ENCODE data around the gene RPS8. TPM values are rescaled to one million over a fixed set of nuclear protein-coding genes. Genes with fewer than 3 reads are reported as not detected.
A peak's percentile ranks its signal among the peaks of the same experiment; 100 is the strongest.
"Not testable (repeated sequence)": the region's sequence is repeated elsewhere in the genome, so short reads cannot be mapped to it uniquely, and the experiment has no call there.

RPS8 gene
- total RNA-seq, 1 donor from 2014 or later, result 2,191 TPM

DNA sequence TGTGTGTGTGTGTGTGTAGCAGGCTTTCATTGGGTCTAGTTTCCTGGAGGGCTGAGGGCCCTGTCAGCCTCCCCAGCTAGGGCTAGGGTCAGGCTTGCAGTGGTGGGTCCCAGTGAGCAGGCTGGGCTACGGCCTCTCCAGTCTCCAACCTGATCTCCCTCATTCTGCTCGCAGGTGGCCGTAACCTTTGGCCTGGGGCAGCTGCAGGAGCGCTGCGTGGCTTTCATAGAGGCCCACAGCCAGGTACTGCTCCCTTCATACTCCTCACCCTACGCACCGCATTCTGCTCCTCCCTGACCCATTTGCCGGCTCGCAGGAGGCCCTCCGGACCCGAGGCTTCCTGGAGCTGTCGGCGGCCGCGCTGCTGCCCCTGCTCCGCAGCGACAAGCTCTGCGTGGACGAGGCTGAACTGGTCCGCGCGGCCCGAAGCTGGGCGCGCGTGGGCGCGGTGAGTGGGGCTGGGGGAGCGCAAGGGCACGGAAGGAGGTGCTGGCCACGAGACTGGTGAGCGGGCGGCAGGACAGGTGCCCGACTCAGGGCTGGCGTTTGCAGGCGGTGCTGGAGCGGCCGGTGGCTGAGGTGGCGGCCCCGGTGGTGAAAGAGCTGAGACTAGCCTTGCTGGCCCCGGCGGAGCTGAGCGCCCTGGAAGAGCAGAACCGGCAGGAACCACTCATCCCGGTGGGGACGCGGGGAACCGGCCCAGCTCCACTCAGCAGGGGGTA, 37.6 kb downstream of the RPS8 start:
- peaks cover 5% of the 10 kb centered on the region for H3K9me3 Mint-ChIP-seq
- peak overlapping the region; percentile 24 for H3K4me3 Mint-ChIP-seq

GRCh38 chr1:44815926-44816325, 40.6 kb downstream of the RPS8 start:
- not testable (repeated sequence) for H3K9me3 Mint-ChIP-seq; DNase-seq (ENCODE audit: low spot score in 2 of 2, unreplicated experiment in 2 of 2); H3K27me3 Mint-ChIP-seq (ENCODE audit: low read depth); H3K4me3 Mint-ChIP-seq; H3K27ac Mint-ChIP-seq
- peaks cover 34% of the 10 kb centered on the region for H3K4me1 Mint-ChIP-seq
- peaks cover 15% of the 10 kb centered on the region for H3K36me3 Mint-ChIP-seq

More for the DNA sequence above, 37.6 kb downstream of the RPS8 start:
- Mint-ChIP-seq H3K36me3 (peaks cover 15% of the 10 kb centered on the region), H3K27ac (no peak overlapping the region), H3K4me1 (peaks cover 44% of the 10 kb centered on the region), H3K27me3 (ENCODE audit: low read depth) (no peaks in the 10 kb centered on the region)
- no peak for DNase-seq (ENCODE audit: low spot score in 2 of 2, unreplicated experiment in 2 of 2)
- TF ChIP-seq, protein P1, sequence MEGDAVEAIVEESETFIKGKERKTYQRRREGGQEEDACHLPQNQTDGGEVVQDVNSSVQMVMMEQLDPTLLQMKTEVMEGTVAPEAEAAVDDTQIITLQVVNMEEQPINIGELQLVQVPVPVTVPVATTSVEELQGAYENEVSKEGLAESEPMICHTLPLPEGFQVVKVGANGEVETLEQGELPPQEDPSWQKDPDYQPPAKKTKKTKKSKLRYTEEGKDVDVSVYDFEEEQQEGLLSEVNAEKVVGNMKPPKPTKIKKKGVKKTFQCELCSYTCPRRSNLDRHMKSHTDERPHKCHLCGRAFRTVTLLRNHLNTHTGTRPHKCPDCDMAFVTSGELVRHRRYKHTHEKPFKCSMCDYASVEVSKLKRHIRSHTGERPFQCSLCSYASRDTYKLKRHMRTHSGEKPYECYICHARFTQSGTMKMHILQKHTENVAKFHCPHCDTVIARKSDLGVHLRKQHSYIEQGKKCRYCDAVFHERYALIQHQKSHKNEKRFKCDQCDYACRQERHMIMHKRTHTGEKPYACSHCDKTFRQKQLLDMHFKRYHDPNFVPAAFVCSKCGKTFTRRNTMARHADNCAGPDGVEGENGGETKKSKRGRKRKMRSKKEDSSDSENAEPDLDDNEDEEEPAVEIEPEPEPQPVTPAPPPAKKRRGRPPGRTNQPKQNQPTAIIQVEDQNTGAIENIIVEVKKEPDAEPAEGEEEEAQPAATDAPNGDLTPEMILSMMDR (IDR thresholded peaks at IDR 0.05; ENCODE audit: unreplicated experiment), result no peak

DNA sequence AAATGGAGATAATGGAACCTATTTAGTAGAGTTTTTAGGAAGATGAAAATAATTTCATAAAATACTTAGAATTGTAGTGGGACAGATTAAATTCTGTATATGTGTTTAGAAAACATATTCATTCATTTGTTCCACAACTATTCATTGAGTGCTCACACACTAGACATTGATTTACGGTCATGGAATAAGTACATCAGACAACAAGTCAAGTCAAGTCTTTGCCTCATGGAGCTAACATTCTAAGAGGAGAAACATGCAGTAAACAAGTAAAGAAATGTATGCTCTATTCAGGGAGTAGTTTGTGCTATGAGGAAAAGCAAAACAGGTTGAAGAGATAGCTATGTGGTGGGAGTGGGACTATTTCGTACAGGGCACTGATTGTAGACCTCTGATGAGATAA, 42.0 kb downstream of the RPS8 start:
- no peaks in the 10 kb centered on the region for H3K27me3 Mint-ChIP-seq (ENCODE audit: low read depth)
- TF ChIP-seq, protein P1 (IDR thresholded peaks at IDR 0.05; ENCODE audit: unreplicated experiment), result no peak
- DNase-seq (ENCODE audit: low spot score in 2 of 2, unreplicated experiment in 2 of 2), result no peak
- H3K4me1 Mint-ChIP-seq, result peaks cover 24% of the 10 kb centered on the region
- H3K27ac Mint-ChIP-seq, result peak overlapping the region; percentile 30
- H3K36me3 Mint-ChIP-seq, result peaks cover 11% of the 10 kb centered on the region
- no peak overlapping the region for H3K4me3 Mint-ChIP-seq
- peaks cover 8% of the 10 kb centered on the region for H3K9me3 Mint-ChIP-seq

DNA sequence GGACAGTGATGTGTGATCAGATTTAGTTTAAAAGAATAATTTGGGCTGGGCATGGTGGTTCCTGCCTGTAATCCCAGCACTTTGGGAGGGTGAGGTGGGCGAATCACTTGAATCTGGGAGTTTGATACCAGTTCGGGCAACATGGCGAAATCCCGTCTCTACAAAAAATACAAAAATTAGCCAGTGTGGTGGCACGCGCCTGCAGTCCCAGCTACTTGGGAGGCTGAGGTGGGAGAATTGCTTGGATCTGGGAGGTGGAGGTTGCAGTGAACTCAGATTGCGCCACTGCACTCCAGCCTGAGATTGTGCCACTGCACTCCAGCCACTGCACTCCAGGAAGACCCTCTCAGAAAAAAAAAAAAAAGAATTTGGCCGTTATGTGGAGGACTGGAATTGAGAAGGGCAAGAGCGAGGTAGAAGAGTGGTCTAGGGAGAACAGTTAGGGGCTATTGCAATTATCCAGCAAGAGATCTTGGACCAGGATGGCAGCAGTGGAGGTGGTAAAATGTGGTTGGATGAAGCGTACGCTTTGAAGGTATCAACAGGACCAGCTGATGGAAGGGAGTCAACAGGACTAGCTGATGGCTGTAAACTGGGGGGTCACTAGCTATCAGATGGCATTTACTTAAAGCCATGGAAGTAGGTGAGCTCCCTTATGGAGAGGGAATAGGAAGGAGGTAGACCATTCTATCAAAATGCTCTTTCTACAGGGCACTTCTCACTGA, 42.6 kb downstream of the RPS8 start:
- peak overlapping the region; percentile 35 for H3K27ac Mint-ChIP-seq

DNA sequence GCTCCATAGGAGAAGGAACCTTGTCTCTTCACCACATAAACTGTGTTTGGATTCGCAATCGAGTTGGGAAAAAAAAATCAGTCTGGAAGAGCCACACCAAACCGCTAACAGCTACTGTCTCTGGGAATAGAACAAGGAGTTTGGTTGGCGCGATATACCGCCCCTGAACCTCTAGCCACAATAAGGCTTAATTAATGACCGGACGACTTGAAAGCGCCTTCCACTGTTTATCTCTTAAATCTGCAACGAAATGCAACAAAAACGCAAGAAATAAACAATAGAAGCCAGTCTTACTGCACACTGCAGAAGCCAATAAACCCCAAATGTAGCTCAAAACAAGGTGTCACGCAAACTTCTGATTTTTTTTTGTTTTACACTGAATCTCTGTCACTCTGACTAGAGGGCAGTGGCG, 43.9 kb downstream of the RPS8 start:
- DNase-seq (ENCODE audit: low spot score in 2 of 2, unreplicated experiment in 2 of 2), result no peak

More for the DNA sequence above, 42.6 kb downstream of the RPS8 start:
- Mint-ChIP-seq H3K4me3 (peak overlapping the region; percentile 47), H3K36me3 (peaks cover 11% of the 10 kb centered on the region), H3K27me3 (ENCODE audit: low read depth) (no peaks in the 10 kb centered on the region), H3K9me3 (peaks cover 8% of the 10 kb centered on the region), H3K4me1 (peaks cover 24% of the 10 kb centered on the region)
- TF ChIP-seq, protein P1 (IDR thresholded peaks at IDR 0.05; ENCODE audit: unreplicated experiment), result no peak
- DNase-seq (ENCODE audit: low spot score in 2 of 2, unreplicated experiment in 2 of 2), result no peak

More for the DNA sequence above, 43.9 kb downstream of the RPS8 start:
- peak overlapping the region; percentile 87 for H3K4me3 Mint-ChIP-seq
- peak overlapping the region; percentile 100 for H3K27ac Mint-ChIP-seq
- TF ChIP-seq, protein P1 (IDR thresholded peaks at IDR 0.05; ENCODE audit: unreplicated experiment), result no peak
- no peaks in the 10 kb centered on the region for H3K27me3 Mint-ChIP-seq (ENCODE audit: low read depth)
- peaks cover 24% of the 10 kb centered on the region for H3K4me1 Mint-ChIP-seq
- peaks cover 8% of the 10 kb centered on the region for H3K9me3 Mint-ChIP-seq
- peaks cover 11% of the 10 kb centered on the region for H3K36me3 Mint-ChIP-seq

Data from mesothelial cell of epicardium (in vitro differentiated cells).